ENCODE measurements around the gene IL11.

The IL11 gene

DNA sequence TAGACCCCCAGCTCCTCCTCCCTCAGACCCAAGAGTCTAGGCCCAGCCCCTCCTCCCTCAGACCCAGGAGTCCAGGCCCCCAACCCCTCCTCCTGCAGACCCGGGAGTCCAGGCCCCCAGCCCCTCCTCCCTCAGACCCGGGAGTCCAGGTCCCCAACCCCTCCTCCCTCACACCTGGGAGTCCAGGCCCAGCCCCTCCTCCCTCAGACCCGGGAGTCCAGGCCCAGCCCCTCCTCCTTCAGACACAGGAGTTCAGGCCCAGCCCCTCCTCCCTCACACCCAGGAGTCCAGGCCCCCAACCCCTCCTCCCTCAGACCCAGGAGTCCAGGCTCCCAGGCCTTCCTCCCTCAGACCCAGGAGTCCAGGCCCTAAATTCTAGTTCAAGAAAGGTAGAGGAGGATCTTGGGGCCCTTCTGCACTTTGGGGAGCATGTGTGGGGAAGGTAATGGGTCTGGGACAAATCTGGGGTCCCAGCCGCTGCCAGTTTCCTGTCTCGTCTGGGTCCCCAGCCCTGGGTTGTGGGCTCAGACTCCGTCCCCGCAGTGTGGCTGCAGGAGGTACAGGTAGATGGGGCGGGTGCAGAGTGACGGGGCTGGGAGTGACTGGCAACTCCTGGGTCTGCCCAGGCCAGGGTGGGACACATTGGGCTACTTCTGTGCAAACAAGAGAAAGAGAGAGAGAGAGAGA, 3.2 kb upstream of the IL11 start:
- Histone ChIP-seq H3K27ac (ENCODE audit: low read depth, low read length) (no peak overlapping the region), H3K9ac (ENCODE audit: low read length in 5 of 5) (no peak overlapping the region), H3K27me3 (ENCODE audit: control insufficient read depth in 5 of 5, insufficient read depth in 4 of 5, low read length in 5 of 5) (peaks cover 54 to 78% (median 56%) of the 10 kb centered on the region in 5 donors), H3K9me3 (ENCODE audit: control insufficient read depth in 5 of 5, low read length in 5 of 5) (no peaks in the 10 kb centered on the region), H3K36me3 (ENCODE audit: control insufficient read depth in 5 of 5, insufficient read depth in 5 of 5, low read length in 5 of 5) (no peaks in the 10 kb centered on the region), H3K4me1 (ENCODE audit: control insufficient read depth in 5 of 5, insufficient read depth in 5 of 5, low read length in 5 of 5) (peaks cover 0 to 22% (median 10%) of the 10 kb centered on the region in 5 donors), H3K4me3 (ENCODE audit: low read depth in 1 of 5, low read length in 5 of 5) (no peak overlapping the region)

- Histone ChIP-seq H3K36me3 (ENCODE audit: control insufficient read depth in 5 of 5, insufficient read depth in 5 of 5, low read length in 5 of 5) (no peaks in the 10 kb centered on the region), H3K9ac (ENCODE audit: low read length in 5 of 5) (no peak overlapping the region), H3K4me3 (ENCODE audit: low read depth in 1 of 5, low read length in 5 of 5) (no peak overlapping the region), H3K4me1 (ENCODE audit: control insufficient read depth in 5 of 5, insufficient read depth in 5 of 5, low read length in 5 of 5) (peaks cover 0 to 18% (median 10%) of the 10 kb centered on the region in 5 donors), H3K27ac (ENCODE audit: low read depth, low read length) (no peak overlapping the region), H3K9me3 (ENCODE audit: control insufficient read depth in 5 of 5, low read length in 5 of 5) (no peaks in the 10 kb centered on the region), H3K27me3 (ENCODE audit: control insufficient read depth in 5 of 5, insufficient read depth in 4 of 5, low read length in 5 of 5) (peaks cover 53 to 80% (median 57%) of the 10 kb centered on the region in 5 donors)
Measured at GRCh38 chr19:55372316-55373081, 2.2 kb upstream of the IL11 start.

DNA sequence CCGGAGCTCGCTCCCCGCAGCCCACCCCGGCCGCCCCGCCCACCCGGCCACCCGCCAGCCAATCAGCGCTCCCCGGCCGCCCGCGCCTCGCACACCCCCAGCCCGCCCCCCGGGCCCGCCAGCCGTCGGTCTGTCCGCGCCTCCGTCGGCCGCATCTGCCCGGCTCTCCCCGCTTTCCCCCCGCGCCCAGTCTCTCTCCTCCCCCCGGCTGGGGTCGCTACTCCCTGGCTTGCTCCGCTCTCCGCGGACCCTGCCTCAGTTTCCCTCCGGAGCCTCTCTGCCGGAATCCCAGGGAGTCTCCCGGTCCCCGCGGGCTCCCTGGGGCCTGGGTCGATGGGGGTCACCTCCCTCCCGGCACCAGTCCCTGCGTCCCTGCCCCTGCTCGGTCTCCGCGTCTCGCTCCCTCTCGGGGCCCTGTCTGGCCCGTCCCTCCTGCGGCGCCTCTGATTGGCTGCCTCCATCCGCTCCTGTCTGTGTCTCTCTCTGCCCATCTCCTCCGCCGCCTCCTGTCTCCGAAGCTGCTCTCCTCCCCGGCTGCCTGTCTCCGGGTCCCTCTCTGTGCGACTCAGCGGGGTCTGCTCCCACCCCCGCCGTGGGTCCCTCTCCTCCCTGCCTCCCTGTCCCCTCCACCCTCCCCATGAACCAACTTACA, 484 bp downstream of the IL11 start:
- H3K9me3 ChIP-seq (ENCODE audit: control insufficient read depth in 5 of 5, low read length in 5 of 5), result no peaks in the 10 kb centered on the region
- peaks cover 36 to 64% (median 42%) of the 10 kb centered on the region in 5 donors for H3K27me3 ChIP-seq (ENCODE audit: control insufficient read depth in 5 of 5, insufficient read depth in 4 of 5, low read length in 5 of 5)
- H3K27ac ChIP-seq (ENCODE audit: low read depth, low read length), result no peak overlapping the region
- H3K36me3 ChIP-seq (ENCODE audit: control insufficient read depth in 5 of 5, insufficient read depth in 5 of 5, low read length in 5 of 5), result no peaks in the 10 kb centered on the region
- peak overlapping the region in 2 of 5 donors; percentile 13 to 40 for H3K4me3 ChIP-seq (ENCODE audit: low read depth in 1 of 5, low read length in 5 of 5)
- no peak overlapping the region for H3K9ac ChIP-seq (ENCODE audit: low read length in 5 of 5)
- H3K4me1 ChIP-seq (ENCODE audit: control insufficient read depth in 5 of 5, insufficient read depth in 5 of 5, low read length in 5 of 5), result peaks cover 0 to 17% (median 10%) of the 10 kb centered on the region in 5 donors

- Histone ChIP-seq H3K4me1 (ENCODE audit: control insufficient read depth in 5 of 5, insufficient read depth in 5 of 5, low read length in 5 of 5) (peaks cover 0 to 14% (median 8%) of the 10 kb centered on the region in 5 donors), H3K27me3 (ENCODE audit: control insufficient read depth in 5 of 5, insufficient read depth in 4 of 5, low read length in 5 of 5) (peaks cover 33 to 58% (median 41%) of the 10 kb centered on the region in 5 donors), H3K9me3 (ENCODE audit: control insufficient read depth in 5 of 5, low read length in 5 of 5) (no peaks in the 10 kb centered on the region), H3K4me3 (ENCODE audit: low read depth in 1 of 5, low read length in 5 of 5) (peak overlapping the region in 1 of 5 donors; percentile 3), H3K36me3 (ENCODE audit: control insufficient read depth in 5 of 5, insufficient read depth in 5 of 5, low read length in 5 of 5) (no peaks in the 10 kb centered on the region), H3K9ac (ENCODE audit: low read length in 5 of 5) (peak overlapping the region in 1 of 5 donors; percentile 20), H3K27ac (ENCODE audit: low read depth, low read length) (no peak overlapping the region)
Measured at GRCh38 chr19:55368701-55369563, 1.3 kb downstream of the IL11 start.

DNA sequence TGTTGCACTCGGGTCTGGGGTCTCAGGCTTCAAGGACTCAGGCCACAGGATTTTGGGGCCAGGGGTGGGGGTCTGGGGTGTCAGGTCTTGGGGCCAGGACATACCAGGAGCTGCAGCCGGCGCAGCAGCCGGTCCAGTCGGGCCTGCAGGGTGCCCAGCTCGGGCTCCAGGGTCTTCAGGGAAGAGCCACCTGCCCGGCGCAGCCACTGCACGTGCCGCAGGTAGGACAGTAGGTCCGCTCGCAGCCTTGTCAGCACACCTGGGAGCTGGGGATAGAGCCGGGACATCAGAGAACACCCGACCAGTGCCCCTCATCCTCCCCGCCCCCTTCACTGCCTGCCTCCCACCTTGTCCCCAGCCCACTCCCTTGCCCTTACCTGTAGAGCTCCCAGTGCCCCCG, 2.2 kb downstream of the IL11 start:
- Histone ChIP-seq H3K9me3 (ENCODE audit: control insufficient read depth in 5 of 5, low read length in 5 of 5) (no peaks in the 10 kb centered on the region), H3K36me3 (ENCODE audit: control insufficient read depth in 5 of 5, insufficient read depth in 5 of 5, low read length in 5 of 5) (no peaks in the 10 kb centered on the region), H3K27ac (ENCODE audit: low read depth, low read length) (no peak overlapping the region), H3K4me3 (ENCODE audit: low read depth in 1 of 5, low read length in 5 of 5) (no peak overlapping the region), H3K4me1 (ENCODE audit: control insufficient read depth in 5 of 5, insufficient read depth in 5 of 5, low read length in 5 of 5) (peaks cover 0 to 12% (median 8%) of the 10 kb centered on the region in 5 donors), H3K9ac (ENCODE audit: low read length in 5 of 5) (no peak overlapping the region), H3K27me3 (ENCODE audit: control insufficient read depth in 5 of 5, insufficient read depth in 4 of 5, low read length in 5 of 5) (peaks cover 32 to 51% (median 36%) of the 10 kb centered on the region in 5 donors)

DNA sequence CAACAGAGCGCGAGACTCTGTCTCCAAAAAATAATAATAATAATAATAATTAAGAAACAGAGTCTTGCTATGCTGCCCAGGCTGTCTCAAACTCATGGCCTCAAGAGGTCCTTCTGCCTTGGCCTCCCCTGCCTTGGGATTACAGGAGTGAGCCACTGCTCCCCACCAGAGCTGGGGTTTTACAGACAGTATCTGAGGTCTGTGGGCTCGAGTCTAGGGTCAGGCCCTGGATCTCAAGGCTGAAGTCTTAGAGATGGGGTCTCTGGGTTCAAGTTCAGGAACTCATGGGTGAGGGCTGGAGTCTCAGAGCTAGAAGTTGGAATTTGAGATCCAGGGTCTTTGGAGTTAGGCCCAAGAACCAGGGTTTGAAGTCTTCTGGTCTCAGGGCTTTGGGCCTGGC, 3.5 kb downstream of the IL11 start:
- H3K4me1 ChIP-seq (ENCODE audit: control insufficient read depth in 5 of 5, insufficient read depth in 5 of 5, low read length in 5 of 5), result peaks cover 0 to 12% (median 8%) of the 10 kb centered on the region in 5 donors
- peaks cover 21 to 40% (median 27%) of the 10 kb centered on the region in 5 donors for H3K27me3 ChIP-seq (ENCODE audit: control insufficient read depth in 5 of 5, insufficient read depth in 4 of 5, low read length in 5 of 5)
- H3K9ac ChIP-seq (ENCODE audit: low read length in 5 of 5), result no peak overlapping the region
- H3K4me3 ChIP-seq (ENCODE audit: low read depth in 1 of 5, low read length in 5 of 5), result no peak overlapping the region
- H3K9me3 ChIP-seq (ENCODE audit: control insufficient read depth in 5 of 5, low read length in 5 of 5), result no peaks in the 10 kb centered on the region
- no peak overlapping the region for H3K27ac ChIP-seq (ENCODE audit: low read depth, low read length)
- H3K36me3 ChIP-seq (ENCODE audit: control insufficient read depth in 5 of 5, insufficient read depth in 5 of 5, low read length in 5 of 5), result no peaks in the 10 kb centered on the region

- H3K9ac ChIP-seq (ENCODE audit: low read length in 5 of 5), result no peak overlapping the region
- peaks cover 20 to 35% (median 25%) of the 10 kb centered on the region in 5 donors for H3K27me3 ChIP-seq (ENCODE audit: control insufficient read depth in 5 of 5, insufficient read depth in 4 of 5, low read length in 5 of 5)
- peaks cover 0 to 12% (median 8%) of the 10 kb centered on the region in 5 donors for H3K4me1 ChIP-seq (ENCODE audit: control insufficient read depth in 5 of 5, insufficient read depth in 5 of 5, low read length in 5 of 5)
- no peaks in the 10 kb centered on the region for H3K36me3 ChIP-seq (ENCODE audit: control insufficient read depth in 5 of 5, insufficient read depth in 5 of 5, low read length in 5 of 5)
- no peaks in the 10 kb centered on the region for H3K9me3 ChIP-seq (ENCODE audit: control insufficient read depth in 5 of 5, low read length in 5 of 5)
- no peak overlapping the region for H3K4me3 ChIP-seq (ENCODE audit: low read depth in 1 of 5, low read length in 5 of 5)
- H3K27ac ChIP-seq (ENCODE audit: low read depth, low read length), result no peak overlapping the region
Measured at GRCh38 chr19:55365964-55366363, 4.3 kb downstream of the IL11 start.

GRCh38 chr19:55365245-55365644, 5.0 kb downstream of the IL11 start:
- no peak overlapping the region for H3K27ac ChIP-seq (ENCODE audit: low read depth, low read length)
- H3K27me3 ChIP-seq (ENCODE audit: control insufficient read depth in 5 of 5, insufficient read depth in 4 of 5, low read length in 5 of 5), result peaks cover 16 to 30% (median 20%) of the 10 kb centered on the region in 5 donors
- no peak overlapping the region for H3K9ac ChIP-seq (ENCODE audit: low read length in 5 of 5)
- no peaks in the 10 kb centered on the region for H3K36me3 ChIP-seq (ENCODE audit: control insufficient read depth in 5 of 5, insufficient read depth in 5 of 5, low read length in 5 of 5)
- H3K4me1 ChIP-seq (ENCODE audit: control insufficient read depth in 5 of 5, insufficient read depth in 5 of 5, low read length in 5 of 5), result peaks cover 0 to 12% (median 8%) of the 10 kb centered on the region in 5 donors
- H3K4me3 ChIP-seq (ENCODE audit: low read depth in 1 of 5, low read length in 5 of 5), result no peak overlapping the region
- no peaks in the 10 kb centered on the region for H3K9me3 ChIP-seq (ENCODE audit: control insufficient read depth in 5 of 5, low read length in 5 of 5)

GRCh38 chr19:55362990-55363716, 7.1 kb downstream of the IL11 start, which contains the start of gene GARIN5B:
GARIN5B (minus strand) TSS chr19:55363260; CDS start chr19:55363066, 194 bp downstream.
- Histone ChIP-seq H3K9ac (ENCODE audit: low read length in 5 of 5) (no peak within 1 kb of the TSS), H3K27me3 (ENCODE audit: control insufficient read depth in 5 of 5, insufficient read depth in 4 of 5, low read length in 5 of 5) (peaks cover 3 to 13% (median 5%) of the 10 kb centered on the region in 5 donors), H3K4me1 (ENCODE audit: control insufficient read depth in 5 of 5, insufficient read depth in 5 of 5, low read length in 5 of 5) (no peaks in the 10 kb centered on the region), H3K36me3 (ENCODE audit: control insufficient read depth in 5 of 5, insufficient read depth in 5 of 5, low read length in 5 of 5) (no peaks in the 10 kb centered on the region), H3K27ac (ENCODE audit: low read depth, low read length) (no peak within 1 kb of the TSS), H3K4me3 (ENCODE audit: low read depth in 1 of 5, low read length in 5 of 5) (no peak within 1 kb of the TSS), H3K9me3 (ENCODE audit: control insufficient read depth in 5 of 5, low read length in 5 of 5) (no peaks in the 10 kb centered on the region)
